Endothelial cell of umbilical vein (primary cell): Measurements from ENCODE around the gene HASPIN. TPM values are rescaled to one million over a fixed set of nuclear protein-coding genes. Genes with fewer than 3 reads are reported as not detected.

Experiments used
- BruUV-seq: library from RNA; stranded (reverse); fragments of 400-500 nt; replicated peaks from 2 replicates; lab custom pipeline; 2021; lab: Mats Ljungman, UMichigan
- CTCF ChIA-PET: fragments of 300-600, 350-600 bp; sonication (Branson Sonifier 250); formaldehyde crosslinking; loops from one replicate; lab custom pipeline; 2021; ENCODE audit warnings: antibody characterized with exemption, inconsistent platforms; lab: Charles Lee
- POLR2A ChIA-PET: fragments of 300-600, 350-600 bp; sonication (Branson Sonifier 250); formaldehyde crosslinking; loops from one replicate; lab custom pipeline; 2021; ENCODE audit warnings: antibody characterized with exemption, inconsistent platforms; lab: Charles Lee
- DNase-seq: peaks from one replicate; pipeline ENCODE4 v3.0.0-alpha.2; 2011; ENCODE audit warnings: low read depth, low spot score
- FAIRE-seq: peaks from 2 replicates; lab custom pipeline; 2011; peaks lifted over from hg19 to GRCh38; lab: Jason Lieb, UNC
- H2AFZ ChIP-seq: 2 replicates; pipeline ENCODE4 v1.6.0; 2012; ENCODE audit warnings: low read depth, low read length, control low read depth, inconsistent platforms
- H3K27ac ChIP-seq: 2 replicates; pipeline ENCODE4 v1.5.1; 2011; ENCODE audit warnings: low read depth, mild to moderate bottlenecking, control low read depth, low read length, moderate library complexity; ENCODE audit not compliant: insufficient read depth
- H3K27me3 ChIP-seq, 2 experiments: 2 replicates each; pipeline versions ENCODE4 v1.6.0 to v1.6.1; 2011; ENCODE audit warnings: low read length in 2 of 2, mixed read lengths in 1 of 2; ENCODE audit not compliant: control insufficient read depth in 2 of 2, insufficient read depth in 2 of 2
- H3K36me3 ChIP-seq, 2 experiments: 2 replicates in 1 of 2; 3 replicates in 1 of 2; pipeline ENCODE4 v1.5.1; 2011; ENCODE audit warnings: low read length in 2 of 2, mild to moderate bottlenecking in 1 of 2, moderate library complexity in 1 of 2; ENCODE audit not compliant: control insufficient read depth in 2 of 2, insufficient read depth in 2 of 2; ENCODE audit errors: extremely low read depth in 1 of 2
- H3K4me1 ChIP-seq: 3 replicates; pipeline ENCODE4 v1.5.1; 2011; ENCODE audit warnings: mild to moderate bottlenecking, low read length; ENCODE audit not compliant: control insufficient read depth, insufficient read depth; ENCODE audit errors: extremely low read depth
- H3K4me2 ChIP-seq: 2 replicates; pipeline ENCODE4 v1.6.1; 2011; ENCODE audit warnings: low read length, control low read depth, mixed read lengths; ENCODE audit not compliant: insufficient read depth
- H3K4me3 ChIP-seq, 3 experiments: fragments of 200-600 bp in 1 of 3; sonication (generic), shearing (Covaris generic) in 1 of 3; replicated peaks in 1 of 3; 2 replicates each; pipeline ENCODE4 v1.5.1; 2011 to 2016; ENCODE audit warnings: control low read depth in 3 of 3, low read length in 3 of 3, mild to moderate bottlenecking in 2 of 3, inconsistent platforms in 1 of 3, low read depth in 1 of 3, moderate library complexity in 1 of 3; ENCODE audit not compliant: insufficient read depth in 1 of 3
- H3K79me2 ChIP-seq: 2 replicates; pipeline ENCODE4 v1.6.0; 2012; ENCODE audit warnings: low read length, inconsistent platforms; ENCODE audit not compliant: control insufficient read depth, insufficient read depth
- H3K9ac ChIP-seq: replicated peaks from 2 replicates; pipeline ENCODE3; 2011; ENCODE audit warnings: low read length, control low read depth; ENCODE audit not compliant: insufficient read depth; ENCODE audit errors: extremely low read depth
- H3K9me1 ChIP-seq: replicated peaks from 3 replicates; pipeline ENCODE4 v1.6.0; 2011; ENCODE audit warnings: mild to moderate bottlenecking, low read length; ENCODE audit not compliant: control insufficient read depth, insufficient read depth; ENCODE audit errors: extremely low read depth
- H3K9me3 ChIP-seq: replicated peaks from 2 replicates; pipeline ENCODE4 v1.5.1; 2012; ENCODE audit warnings: low read length, inconsistent platforms; ENCODE audit not compliant: control insufficient read depth, insufficient read depth
- H4K20me1 ChIP-seq: replicated peaks from 2 replicates; pipeline ENCODE3; 2011; ENCODE audit warnings: mild to moderate bottlenecking, low read length; ENCODE audit not compliant: control insufficient read depth, insufficient read depth; ENCODE audit errors: extremely low read depth
- CTCF ChIP-seq, 2 donors: IDR thresholded peaks; 1 replicate in 1 of 2; 2 replicates in 1 of 2; pipeline ENCODE4 v1.5.1; 2011; ENCODE audit warnings: low read length in 2 of 2, mild to moderate bottlenecking in 2 of 2, moderate library complexity in 2 of 2, control low read depth in 1 of 2, inconsistent platforms in 1 of 2, low read depth in 1 of 2; ENCODE audit not compliant: insufficient read depth in 1 of 2; ENCODE audit errors: extremely low read depth in 1 of 2
- EZH2 ChIP-seq: IDR thresholded peaks from 2 replicates; pipeline ENCODE4 v1.6.1; 2012; ENCODE audit warnings: borderline replicate concordance, low read depth, mild to moderate bottlenecking, moderate library complexity, low read length, inconsistent platforms; ENCODE audit not compliant: severe bottlenecking
- FOS ChIP-seq: IDR thresholded peaks from 2 replicates; pipeline ENCODE4 v1.6.1; 2011; ENCODE audit warnings: mild to moderate bottlenecking, low read length, moderate library complexity, borderline replicate concordance; ENCODE audit not compliant: insufficient read depth
- GATA2 ChIP-seq: IDR thresholded peaks from 2 replicates; pipeline ENCODE4 v1.7.0; 2011; ENCODE audit warnings: low read depth, mild to moderate bottlenecking, moderate library complexity, mixed read lengths, low read length; ENCODE audit not compliant: insufficient read length, insufficient read depth
- JUN ChIP-seq: IDR thresholded peaks from 2 replicates; pipeline ENCODE4 v1.6.1; 2011; ENCODE audit warnings: borderline replicate concordance, low read depth; ENCODE audit not compliant: insufficient read length, insufficient read depth
- MYC ChIP-seq: IDR thresholded peaks from one replicate; pipeline ENCODE4 v1.6.1; 2011; ENCODE audit warnings: mild to moderate bottlenecking, low read depth, low read length
- POLR2A ChIP-seq: IDR thresholded peaks from 2 replicates; pipeline ENCODE4 v1.6.1; 2012; ENCODE audit warnings: low read depth, mild to moderate bottlenecking, control low read depth, low read length
- POLR2AphosphoS5 ChIP-seq: IDR thresholded peaks from 2 replicates; pipeline ENCODE4 v1.6.1; 2012; ENCODE audit warnings: low read depth, mild to moderate bottlenecking, control low read depth, low read length, moderate library complexity; ENCODE audit not compliant: insufficient read depth
- dilution Hi-C: fragments of 300-500 bp; cut with MboI; formaldehyde crosslinking; loops from one replicate; pipeline ENCODE4 v1.15.0; 2019; ENCODE audit warnings: low sequenced_read_pairs; ENCODE audit not compliant: extremely low pct_ligation_motif_present
- intact Hi-C: fragments of 100-400 bp; cut with micrococcal nuclease; formaldehyde crosslinking; loops from one replicate; pipeline ENCODE4 v1.10.0; 2022
- polyA plus RNA-seq, 4 experiments: library from polyadenylated mRNA; depleted of rRNA in 3 of 4; stranded (reverse) in 3 of 4; unstranded in 1 of 4; fragments of >200 nt; gene quantifications; 2 replicates each; pipeline versions ENCODE4 v1.2.1 to v1.2.3, GENCODE V29; 2011 to 2012; ENCODE audit warnings: missing spikeins in 1 of 4
- total RNA-seq: library from RNA; stranded (reverse); gene quantifications from 2 replicates; pipeline ENCODE4 v1.2.3, GENCODE V29; 2021
- TF ChIP-seq, protein P1 (sequence below): IDR thresholded peaks from 2 replicates; pipeline ENCODE4 v1.6.1; 2011; ENCODE audit not compliant: insufficient read depth, insufficient read length

Gene HASPIN
- total and polyA plus RNA-seq, 2 donors (not counting 3 experiments of a cell fraction or from before 2014, with no cell fraction given): 2.7 to 13.2 TPM

DNA sequence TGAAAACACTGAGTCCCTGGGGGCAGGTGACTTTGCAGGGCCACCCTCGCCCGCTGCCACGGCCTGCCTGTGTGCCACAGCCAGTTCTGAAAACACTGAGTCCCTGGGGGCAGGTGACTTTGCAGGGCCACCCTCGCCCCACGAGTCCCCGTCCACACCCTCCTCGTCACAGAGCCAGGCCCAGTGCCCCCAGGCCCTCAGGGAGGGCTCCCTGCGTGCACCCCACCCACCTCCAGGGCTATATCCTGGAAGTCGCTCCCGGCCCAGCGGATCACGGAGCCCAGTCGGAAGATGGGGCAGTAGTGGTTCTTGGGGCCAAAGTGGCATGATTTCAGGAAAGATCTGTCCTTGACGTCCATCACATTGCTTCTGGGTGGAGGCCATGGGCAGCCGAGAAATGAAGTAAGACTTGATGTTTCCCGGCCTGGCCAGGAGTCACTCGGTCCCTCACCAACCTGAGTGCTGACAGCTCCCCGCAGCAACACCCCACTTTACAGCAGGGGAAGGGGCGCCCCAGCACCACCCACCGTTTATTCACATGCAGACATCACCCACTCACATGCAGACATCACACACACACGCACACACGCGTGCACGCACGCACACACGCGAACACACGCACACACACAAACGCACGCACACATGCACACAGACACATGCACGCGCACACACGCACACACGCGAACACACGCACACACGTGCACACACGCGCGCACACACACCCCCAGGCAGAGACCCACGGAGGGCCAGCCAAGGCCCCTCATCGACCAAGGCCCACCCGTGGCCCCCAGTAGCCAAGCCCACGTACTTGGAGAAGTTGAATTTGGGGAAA is 34.2 kb upstream of the HASPIN start:
- Histone ChIP-seq H3K27ac (no peak overlapping the region), H3K79me2 (no peaks in the 10 kb centered on the region), H3K4me1 (no peaks in the 10 kb centered on the region), H3K36me3 (no peaks in the 10 kb centered on the region), H3K9ac (no peak overlapping the region), H2AFZ (no peak overlapping the region), H4K20me1 (no peaks in the 10 kb centered on the region), H3K27me3 (peaks cover 2 to 4% of the 10 kb centered on the region in 2 experiments), H3K4me2 (no peak overlapping the region), H3K9me1 (no peaks in the 10 kb centered on the region), H3K4me3 (no peak overlapping the region), H3K9me3 (no peaks in the 10 kb centered on the region)
- TF ChIP-seq, protein P1, sequence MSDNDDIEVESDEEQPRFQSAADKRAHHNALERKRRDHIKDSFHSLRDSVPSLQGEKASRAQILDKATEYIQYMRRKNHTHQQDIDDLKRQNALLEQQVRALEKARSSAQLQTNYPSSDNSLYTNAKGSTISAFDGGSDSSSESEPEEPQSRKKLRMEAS: no peak
- POLR2A ChIA-PET: no interaction called here
- intact Hi-C loops (no loop called here), dilution Hi-C loops (no loop called here)
- CTCF ChIA-PET: no interaction called here
- DNase-seq (no peak), FAIRE-seq (no peak)
- BruUV-seq: no TSS peak

DNA sequence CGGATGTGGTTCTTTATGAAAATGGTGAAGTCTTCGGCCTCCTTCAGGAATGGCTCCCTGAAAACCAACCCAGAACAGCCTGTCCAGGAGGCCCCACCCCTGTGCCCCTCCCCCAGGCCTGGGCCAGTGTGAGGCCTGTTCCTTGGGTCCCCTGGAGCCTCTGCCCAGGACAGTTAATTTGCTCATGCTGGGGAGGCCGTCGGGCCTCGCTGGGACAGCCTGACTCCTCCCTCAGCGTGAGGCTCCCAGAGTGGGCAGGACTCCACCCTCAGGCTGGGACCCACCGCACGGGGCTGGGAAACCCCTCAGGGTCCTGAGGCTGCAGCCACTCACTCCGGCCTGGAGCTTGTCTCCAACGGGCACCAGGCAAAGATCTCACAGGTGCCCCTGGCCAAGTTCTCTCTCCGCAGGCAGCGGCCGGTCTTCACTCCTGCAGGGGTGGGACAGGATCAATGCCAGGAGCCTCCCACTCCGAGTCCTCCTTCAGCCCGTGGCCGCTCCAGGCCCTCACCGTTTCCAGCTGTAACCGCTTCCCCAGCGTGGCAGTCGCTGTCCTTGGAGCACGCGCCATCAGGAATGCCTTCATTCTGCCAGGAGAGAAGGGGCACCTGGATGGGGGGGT is 33.5 kb upstream of the HASPIN start:
- no peak overlapping the region for H3K4me3 ChIP-seq
- H3K79me2 ChIP-seq: no peaks in the 10 kb centered on the region
- no peak overlapping the region for H2AFZ ChIP-seq
- H3K9me3 ChIP-seq: no peaks in the 10 kb centered on the region
- no peak for TF ChIP-seq FOS
- no peak for TF ChIP-seq JUN
- TF ChIP-seq CTCF (IDR thresholded peaks at IDR 0.05; ENCODE audit: extremely low read depth in 1 of 2, insufficient read depth in 1 of 2, low read depth in 1 of 2, low read length in 2 of 2): no peak
- TF ChIP-seq GATA2: no peak
- TF ChIP-seq POLR2AphosphoS5: no peak
- TF ChIP-seq POLR2A: no peak
- no peak for TF ChIP-seq EZH2
- TF ChIP-seq MYC: no peak
- H3K9ac ChIP-seq: no peak overlapping the region
- FAIRE-seq (no peak), DNase-seq (no peak)
- H3K27me3 ChIP-seq: peaks cover 7 to 9% of the 10 kb centered on the region in 2 experiments
- dilution Hi-C loops: no loop called here
- no peaks in the 10 kb centered on the region for H3K4me1 ChIP-seq
- H3K4me2 ChIP-seq: no peak overlapping the region
- ChIA-PET CTCF (no interaction called here), POLR2A (no interaction called here)
- H4K20me1 ChIP-seq: no peaks in the 10 kb centered on the region
- BruUV-seq: no TSS peak
- intact Hi-C loops: no loop called here
- H3K27ac ChIP-seq: no peak overlapping the region
- no peaks in the 10 kb centered on the region for H3K9me1 ChIP-seq
- no peaks in the 10 kb centered on the region for H3K36me3 ChIP-seq
